K562 (cell line): ENCODE results near the gene C6orf163. TPM values are rescaled to one million over a fixed set of nuclear protein-coding genes. Genes with fewer than 3 reads are reported as not detected.

Experiments used
- ESRRB ChIP-seq: fragments of 250-450 bp; sonication (Bioruptor Pico); IDR thresholded peaks from 2 replicates; pipeline ENCODE4 v1.5.0; 2020; ENCODE audit warnings: mild to moderate bottlenecking, moderate library complexity, borderline replicate concordance
- RB1 ChIP-seq: fragments of 450-650 bp; IDR thresholded peaks from 2 replicates; pipeline ENCODE4 v1.6.1; 2017; ENCODE audit warnings: low read depth, mild to moderate bottlenecking
- TGIF2 ChIP-seq: sonication (generic); formaldehyde crosslinking; IDR thresholded peaks from 2 replicates; pipeline ENCODE4 v1.8.1; 2022; ENCODE audit warnings: mild to moderate bottlenecking, missing genetic modification reagents, moderate library complexity
- ZBTB11 ChIP-seq, 3 experiments: fragments of 200-800 bp in 1 of 3; fragments of 250-450 bp in 1 of 3; fragments of 450-650 bp in 1 of 3; sonication (Bioruptor Pico) in 1 of 3; sonication (Bioruptor generic) in 1 of 3; formaldehyde crosslinking in 1 of 3; IDR thresholded peaks; 2 replicates each; pipeline versions ENCODE4 v1.6.1 to v1.8.0; 2016 to 2022; ENCODE audit warnings: mild to moderate bottlenecking in 2 of 3, missing genetic modification characterization in 2 of 3, missing compliant biosample characterization in 1 of 3, moderate library complexity in 1 of 3
- polyA plus RNA-seq, 8 experiments: library from polyadenylated mRNA; depleted of rRNA in 4 of 8; stranded (reverse) in 5 of 8; unstranded in 3 of 8; fragments of >200 nt; fragmentation: Nextera tagmentation in 2 of 8; fragmentation: Illumina TruSeq in 1 of 8; extraction: Ambion mirVana in 2 of 8; extraction: Trizol in 1 of 8; gene quantifications; 2 replicates each; pipeline versions ENCODE4 v1.2.1 to v1.2.3, GENCODE V29; 2011 to 2014; ENCODE audit warnings: inconsistent platforms in 1 of 8, missing spikeins in 1 of 8
- total RNA-seq, 7 experiments: library from RNA; depleted of rRNA in 6 of 7; stranded (reverse); fragments of >200 nt in 6 of 7; fragmentation: Illumina TruSeq in 2 of 7; extraction: Trizol in 2 of 7; gene quantifications; 2 replicates each; pipeline versions ENCODE4 v1.2.1 to v1.2.3, GENCODE V29; 2011 to 2021; ENCODE audit warnings: low replicate concordance in 1 of 7

The C6orf163 gene
- total and polyA plus RNA-seq, 9 of the 15 experiments (the other 6 are each of a cell fraction or from before 2014, with no cell fraction given): 0.67 to 4.7 (median 1.5) TPM

- TF ChIP-seq ZBTB11 (CRISPR knock-in tag; IDR thresholded peaks at IDR 0.05): peak in 1 of 3 experiments; percentile 11; a peak in 1 of 6 replicates
- TF ChIP-seq TGIF2 (CRISPR knock-in tag): no peak
- TF ChIP-seq ESRRB (CRISPR knock-in tag): no peak
- 0 out of 2 replicates have a peak, but pooled peaks have one; percentile 22 for TF ChIP-seq RB1
Observed at GRCh38 chr6:87408721-87409155, 64.1 kb downstream of the C6orf163 start (continued).

Other genes starting within 250 kb of the C6orf163 start
Only the 7 nearest of the 8 such genes appear.
- gene ZNF292, start 189.2 kb upstream of the C6orf163 start, total RNA-seq (2014; rRNA removed): 7.0 and 8.7 TPM in 2 replicates
- 12.8 and 14.7 TPM in 2 replicates for gene ZNF292, start 189.2 kb upstream of the C6orf163 start, total RNA-seq (2014; rRNA removed; fragmentation: Illumina TruSeq; extraction: Trizol)
- gene ZNF292, start 189.2 kb upstream of the C6orf163 start, total RNA-seq (2015; rRNA removed; fragmentation: Illumina TruSeq; extraction: Trizol): 16.0 and 17.1 TPM in 2 replicates
- gene ZNF292, start 189.2 kb upstream of the C6orf163 start, total RNA-seq (2021): 14.3 and 16.1 TPM in 2 replicates
- gene ZNF292, start 189.2 kb upstream of the C6orf163 start, polyA plus RNA-seq (2011; rRNA removed): 16.0 and 16.4 TPM in 2 replicates
- 9.8 and 13.1 TPM in 2 replicates for gene ZNF292, start 189.2 kb upstream of the C6orf163 start, polyA plus RNA-seq (2014; fragmentation: Illumina TruSeq; extraction: Trizol)
- 1 to 10 TPM; 4.4 to 6.2 TPM for gene ZNF292, start 189.2 kb upstream of the C6orf163 start, polyA plus RNA-seq (2014; fragmentation: Nextera tagmentation; extraction: Ambion mirVana)
- 5.1 and 5.3 TPM in 2 replicates for gene ZNF292, start 189.2 kb upstream of the C6orf163 start, polyA plus RNA-seq (2014; rRNA removed)
- 8.3 and 9.1 TPM in 2 replicates for gene SMIM8, start 22.2 kb upstream of the C6orf163 start, total RNA-seq (2014; rRNA removed)
- 15.1 and 17.1 TPM in 2 replicates for gene SMIM8, start 22.2 kb upstream of the C6orf163 start, total RNA-seq (2014; rRNA removed; fragmentation: Illumina TruSeq; extraction: Trizol)
- 11.4 and 12.3 TPM in 2 replicates for gene SMIM8, start 22.2 kb upstream of the C6orf163 start, total RNA-seq (2015; rRNA removed; fragmentation: Illumina TruSeq; extraction: Trizol)
- gene SMIM8, start 22.2 kb upstream of the C6orf163 start, total RNA-seq (2021): 13.7 and 13.9 TPM in 2 replicates
- 15.6 and 18.0 TPM in 2 replicates for gene SMIM8, start 22.2 kb upstream of the C6orf163 start, polyA plus RNA-seq (2011; rRNA removed)
- 11.8 and 12.2 TPM in 2 replicates for gene SMIM8, start 22.2 kb upstream of the C6orf163 start, polyA plus RNA-seq (2014; fragmentation: Illumina TruSeq; extraction: Trizol)
- 10 to 100 TPM; 51.0 to 53.7 TPM for gene SMIM8, start 22.2 kb upstream of the C6orf163 start, polyA plus RNA-seq (2014; fragmentation: Nextera tagmentation; extraction: Ambion mirVana)
- 15.3 and 18.5 TPM in 2 replicates for gene SMIM8, start 22.2 kb upstream of the C6orf163 start, polyA plus RNA-seq (2014; rRNA removed)
- not detected in 2 replicates for gene GJB7, start 15.5 kb upstream of the C6orf163 start, total RNA-seq (2014; rRNA removed)
- gene GJB7, start 15.5 kb upstream of the C6orf163 start, total RNA-seq (2014; rRNA removed; fragmentation: Illumina TruSeq; extraction: Trizol): 0.11 TPM in 1 of 2 replicates, not detected in the other
- gene GJB7, start 15.5 kb upstream of the C6orf163 start, total RNA-seq (2015; rRNA removed; fragmentation: Illumina TruSeq; extraction: Trizol): not detected in 2 replicates
- 0.25 TPM in 1 of 2 replicates, not detected in the other for gene GJB7, start 15.5 kb upstream of the C6orf163 start, total RNA-seq (2021)
- 0.04 and 0.05 TPM in 2 replicates for gene GJB7, start 15.5 kb upstream of the C6orf163 start, polyA plus RNA-seq (2011; rRNA removed)
- gene GJB7, start 15.5 kb upstream of the C6orf163 start, polyA plus RNA-seq (2014; fragmentation: Illumina TruSeq; extraction: Trizol): not detected in 2 replicates
- under 1 TPM; 0.08 to 0.24 TPM for gene GJB7, start 15.5 kb upstream of the C6orf163 start, polyA plus RNA-seq (2014; fragmentation: Nextera tagmentation; extraction: Ambion mirVana)
- 0.21 TPM in 1 of 2 replicates, not detected in the other for gene GJB7, start 15.5 kb upstream of the C6orf163 start, polyA plus RNA-seq (2014; rRNA removed)
- 0.41 TPM in 1 of 2 replicates, not detected in the other for gene CFAP206, start 63.2 kb downstream of the C6orf163 start, total RNA-seq (2014; rRNA removed)
- gene CFAP206, start 63.2 kb downstream of the C6orf163 start, total RNA-seq (2014; rRNA removed; fragmentation: Illumina TruSeq; extraction: Trizol): 0.07 TPM in 1 of 2 replicates, not detected in the other
- gene CFAP206, start 63.2 kb downstream of the C6orf163 start, total RNA-seq (2015; rRNA removed; fragmentation: Illumina TruSeq; extraction: Trizol): 0.18 and 0.19 TPM in 2 replicates
- gene CFAP206, start 63.2 kb downstream of the C6orf163 start, total RNA-seq (2021): not detected in 2 replicates
- gene CFAP206, start 63.2 kb downstream of the C6orf163 start, polyA plus RNA-seq (2011; rRNA removed): 0.09 and 0.31 TPM in 2 replicates
- gene CFAP206, start 63.2 kb downstream of the C6orf163 start, polyA plus RNA-seq (2014; fragmentation: Illumina TruSeq; extraction: Trizol): 0.06 and 0.17 TPM in 2 replicates
- under 1 TPM; 0.13 to 0.18 TPM for gene CFAP206, start 63.2 kb downstream of the C6orf163 start, polyA plus RNA-seq (2014; fragmentation: Nextera tagmentation; extraction: Ambion mirVana)
- gene CFAP206, start 63.2 kb downstream of the C6orf163 start, polyA plus RNA-seq (2014; rRNA removed): 0.09 and 0.33 TPM in 2 replicates
- gene SLC35A1, start 128.2 kb downstream of the C6orf163 start, total RNA-seq (2014; rRNA removed): 6.9 and 7.5 TPM in 2 replicates
- 15.6 and 16.5 TPM in 2 replicates for gene SLC35A1, start 128.2 kb downstream of the C6orf163 start, total RNA-seq (2014; rRNA removed; fragmentation: Illumina TruSeq; extraction: Trizol)
- gene SLC35A1, start 128.2 kb downstream of the C6orf163 start, total RNA-seq (2015; rRNA removed; fragmentation: Illumina TruSeq; extraction: Trizol): 12.6 and 14.4 TPM in 2 replicates
- 9.8 and 11.4 TPM in 2 replicates for gene SLC35A1, start 128.2 kb downstream of the C6orf163 start, total RNA-seq (2021)
- gene SLC35A1, start 128.2 kb downstream of the C6orf163 start, polyA plus RNA-seq (2011; rRNA removed): 21.6 and 26.4 TPM in 2 replicates
- gene SLC35A1, start 128.2 kb downstream of the C6orf163 start, polyA plus RNA-seq (2014; fragmentation: Illumina TruSeq; extraction: Trizol): 11.6 and 14.3 TPM in 2 replicates
- 10 to 100 TPM; 36.1 to 37.1 TPM for gene SLC35A1, start 128.2 kb downstream of the C6orf163 start, polyA plus RNA-seq (2014; fragmentation: Nextera tagmentation; extraction: Ambion mirVana)
- 14.9 and 15.2 TPM in 2 replicates for gene SLC35A1, start 128.2 kb downstream of the C6orf163 start, polyA plus RNA-seq (2014; rRNA removed)
- 27.1 and 30.0 TPM in 2 replicates for gene RARS2, start 245.2 kb downstream of the C6orf163 start, total RNA-seq (2014; rRNA removed)
- 43.4 and 52.9 TPM in 2 replicates for gene RARS2, start 245.2 kb downstream of the C6orf163 start, total RNA-seq (2014; rRNA removed; fragmentation: Illumina TruSeq; extraction: Trizol)
- gene RARS2, start 245.2 kb downstream of the C6orf163 start, total RNA-seq (2015; rRNA removed; fragmentation: Illumina TruSeq; extraction: Trizol): 41.7 and 45.3 TPM in 2 replicates
- 32.9 and 33.5 TPM in 2 replicates for gene RARS2, start 245.2 kb downstream of the C6orf163 start, total RNA-seq (2021)
- 28.0 and 30.7 TPM in 2 replicates for gene RARS2, start 245.2 kb downstream of the C6orf163 start, polyA plus RNA-seq (2011; rRNA removed)
- gene RARS2, start 245.2 kb downstream of the C6orf163 start, polyA plus RNA-seq (2014; fragmentation: Illumina TruSeq; extraction: Trizol): 37.5 and 46.4 TPM in 2 replicates
- gene RARS2, start 245.2 kb downstream of the C6orf163 start, polyA plus RNA-seq (2014; fragmentation: Nextera tagmentation; extraction: Ambion mirVana): 10 to 100 TPM; 57.4 to 92.7 TPM
- gene RARS2, start 245.2 kb downstream of the C6orf163 start, polyA plus RNA-seq (2014; rRNA removed): 33.3 and 33.9 TPM in 2 replicates
- 28.8 and 34.7 TPM in 2 replicates for gene ORC3, start 245.3 kb downstream of the C6orf163 start, total RNA-seq (2014; rRNA removed)
- gene ORC3, start 245.3 kb downstream of the C6orf163 start, total RNA-seq (2014; rRNA removed; fragmentation: Illumina TruSeq; extraction: Trizol): 74.8 and 79.8 TPM in 2 replicates
- gene ORC3, start 245.3 kb downstream of the C6orf163 start, total RNA-seq (2015; rRNA removed; fragmentation: Illumina TruSeq; extraction: Trizol): 50.3 and 57.8 TPM in 2 replicates
- gene ORC3, start 245.3 kb downstream of the C6orf163 start, total RNA-seq (2021): 47.5 and 49.0 TPM in 2 replicates
- 79.9 and 111 TPM in 2 replicates for gene ORC3, start 245.3 kb downstream of the C6orf163 start, polyA plus RNA-seq (2011; rRNA removed)
- gene ORC3, start 245.3 kb downstream of the C6orf163 start, polyA plus RNA-seq (2014; fragmentation: Illumina TruSeq; extraction: Trizol): 59.9 and 79.1 TPM in 2 replicates
- gene ORC3, start 245.3 kb downstream of the C6orf163 start, polyA plus RNA-seq (2014; fragmentation: Nextera tagmentation; extraction: Ambion mirVana): 100 to 1,000 TPM; 128 to 159 TPM
- gene ORC3, start 245.3 kb downstream of the C6orf163 start, polyA plus RNA-seq (2014; rRNA removed): 45.1 and 52.1 TPM in 2 replicates